WTC11 (cell line): ENCODE measurements around the gene EEF1E1. TPM values are rescaled to one million over a fixed set of nuclear protein-coding genes. Genes with fewer than 3 reads are reported as not detected.

Source experiments
- ATAC-seq: fragments of 200-7000 bp; cut with Tn5 transposase; 2 replicates; pipeline ENCODE4 v1.10.0; 2021; ENCODE audit warnings: mild to moderate bottlenecking, moderate library complexity
- CTCF ChIA-PET: fragments of 300-600 bp; sonication (Branson Sonifier 250); formaldehyde crosslinking; loops from one replicate; lab custom pipeline; 2021; ENCODE audit warnings: antibody characterized with exemption; lab: Charles Lee
- POLR2A ChIA-PET: fragments of 350-600 bp; sonication (Branson Sonifier 250); formaldehyde crosslinking; loops from one replicate; lab custom pipeline; 2021; ENCODE audit warnings: antibody characterized with exemption; lab: Charles Lee
- DNase-seq: peaks from one replicate; pipeline ENCODE4 v3.0.0; 2021; ENCODE audit warnings: low spot score
- H3K27ac Mint-ChIP-seq: 2 replicates; pipeline ENCODE4 v1.8.0; 2021; ENCODE audit warnings: mixed read lengths
- H3K27me3 Mint-ChIP-seq: 2 replicates; pipeline ENCODE4 v1.8.0; 2021; ENCODE audit warnings: low read depth, mild to moderate bottlenecking, moderate library complexity, mixed read lengths
- H3K36me3 Mint-ChIP-seq: 2 replicates; pipeline ENCODE4 v1.8.0; 2021; ENCODE audit warnings: mixed read lengths
- H3K4me1 Mint-ChIP-seq: 2 replicates; pipeline ENCODE4 v1.8.0; 2022; ENCODE audit warnings: mixed read lengths
- H3K4me3 Mint-ChIP-seq: 2 replicates; pipeline ENCODE4 v1.8.0; 2021; ENCODE audit warnings: mild to moderate bottlenecking, moderate library complexity, mixed read lengths
- H3K9me3 Mint-ChIP-seq: 2 replicates; pipeline ENCODE4 v1.8.0; 2021; ENCODE audit warnings: mixed read lengths
- AFF4 ChIP-seq: sonication (generic); formaldehyde crosslinking; IDR thresholded peaks from 2 replicates; pipeline ENCODE4 v1.8.1; 2023; ENCODE audit warnings: mild to moderate bottlenecking, missing genetic modification reagents, borderline replicate concordance
- CREM ChIP-seq: sonication (generic); formaldehyde crosslinking; IDR thresholded peaks from 2 replicates; pipeline ENCODE4 v1.8.1; 2022; ENCODE audit warnings: mild to moderate bottlenecking, missing genetic modification reagents, moderate library complexity
- ESRRA ChIP-seq: sonication (generic); formaldehyde crosslinking; IDR thresholded peaks from 2 replicates; pipeline ENCODE4 v1.8.1; 2022; ENCODE audit warnings: mild to moderate bottlenecking, missing genetic modification reagents, borderline replicate concordance
- GABPB1 ChIP-seq: sonication (generic); formaldehyde crosslinking; IDR thresholded peaks from 2 replicates; pipeline ENCODE4 v1.8.1; 2023; ENCODE audit warnings: mild to moderate bottlenecking, missing genetic modification reagents
- GRHL2 ChIP-seq: fragments of 250-450 bp; sonication (Bioruptor Pico); IDR thresholded peaks from 2 replicates; pipeline ENCODE4 v1.8.0; 2022; ENCODE audit warnings: mild to moderate bottlenecking, moderate library complexity; ENCODE audit not compliant: insufficient replicate concordance, severe bottlenecking
- JAZF1 ChIP-seq: fragments of 250-450 bp; sonication (Bioruptor Pico); IDR thresholded peaks from 2 replicates; pipeline ENCODE4 v1.9.0; 2021; ENCODE audit warnings: moderate library complexity, mild to moderate bottlenecking, inconsistent platforms
- MAX ChIP-seq: sonication (generic); formaldehyde crosslinking; IDR thresholded peaks from 2 replicates; pipeline ENCODE4 v1.8.0; 2022; ENCODE audit warnings: mild to moderate bottlenecking, missing genetic modification reagents
- MYBL2 ChIP-seq: sonication (generic); formaldehyde crosslinking; IDR thresholded peaks from 2 replicates; pipeline ENCODE4 v1.8.1; 2023; ENCODE audit warnings: mild to moderate bottlenecking, moderate library complexity, missing genetic modification reagents
- NFYB ChIP-seq: sonication (generic); formaldehyde crosslinking; conservative IDR thresholded peaks from 2 replicates; pipeline ENCODE4 v1.8.0; 2022; ENCODE audit warnings: low read depth, missing genetic modification reagents
- RORB ChIP-seq: fragments of 250-450 bp; sonication (Bioruptor Pico); IDR thresholded peaks from 2 replicates; pipeline ENCODE4 v1.9.0; 2021; ENCODE audit warnings: mild to moderate bottlenecking
- SMAD3 ChIP-seq: sonication (generic); formaldehyde crosslinking; IDR thresholded peaks from 2 replicates; pipeline ENCODE4 v1.8.0; 2022; ENCODE audit warnings: missing genetic modification reagents, mild to moderate bottlenecking, borderline replicate concordance
- SMAD4 ChIP-seq: sonication (generic); formaldehyde crosslinking; IDR thresholded peaks from 2 replicates; pipeline ENCODE4 v1.8.0; 2022; ENCODE audit warnings: mild to moderate bottlenecking, missing genetic modification reagents
- STAT6 ChIP-seq: sonication (generic); formaldehyde crosslinking; conservative IDR thresholded peaks from 2 replicates; pipeline ENCODE4 v1.8.1; 2023; ENCODE audit warnings: mild to moderate bottlenecking, low read depth, missing genetic modification reagents, moderate library complexity
- TEAD4 ChIP-seq: sonication (generic); formaldehyde crosslinking; IDR thresholded peaks from 2 replicates; pipeline ENCODE4 v1.8.0; 2022; ENCODE audit warnings: mild to moderate bottlenecking, missing genetic modification reagents
- ZNF232 ChIP-seq: sonication (generic); formaldehyde crosslinking; IDR thresholded peaks from 2 replicates; pipeline ENCODE4 v1.8.0; 2022; ENCODE audit warnings: mild to moderate bottlenecking, missing genetic modification reagents
- ZNF396 ChIP-seq: fragments of 250-450 bp; sonication (Bioruptor Pico); IDR thresholded peaks from 2 replicates; pipeline ENCODE4 v1.8.0; 2021; ENCODE audit warnings: mild to moderate bottlenecking, moderate library complexity, borderline replicate concordance
- ZNF671 ChIP-seq: fragments of 250-450 bp; sonication (Bioruptor Pico); IDR thresholded peaks from 2 replicates; pipeline ENCODE4 v1.8.0; 2021; ENCODE audit warnings: mild to moderate bottlenecking
- total RNA-seq: library from RNA; stranded (reverse); gene quantifications from 3 replicates; pipeline ENCODE4 v1.2.3, GENCODE V29; 2021
- TF ChIP-seq, protein P1 (sequence below): sonication (generic); formaldehyde crosslinking; IDR thresholded peaks from 2 replicates; pipeline ENCODE4 v1.8.1; 2022; ENCODE audit warnings: low read depth, missing genetic modification reagents, borderline replicate concordance
- TF ChIP-seq, protein P2 (sequence below): fragments of 250-450 bp; sonication (Bioruptor Pico); IDR thresholded peaks from 2 replicates; pipeline ENCODE4 v1.8.0; 2021; ENCODE audit warnings: mild to moderate bottlenecking
- TF ChIP-seq, protein P3 (sequence below): fragments of 250-450 bp; sonication (Bioruptor Pico); IDR thresholded peaks from 2 replicates; pipeline ENCODE4 v2.1.2; 2022; ENCODE audit warnings: mild to moderate bottlenecking, moderate library complexity
- TF ChIP-seq, protein P4 (sequence below): sonication (generic); formaldehyde crosslinking; IDR thresholded peaks from 2 replicates; pipeline ENCODE4 v1.8.1; 2022; ENCODE audit warnings: missing genetic modification reagents, borderline replicate concordance

EEF1E1 gene
- total RNA-seq, 1 experiment from 2014 or later: 89.2 TPM

DNA sequence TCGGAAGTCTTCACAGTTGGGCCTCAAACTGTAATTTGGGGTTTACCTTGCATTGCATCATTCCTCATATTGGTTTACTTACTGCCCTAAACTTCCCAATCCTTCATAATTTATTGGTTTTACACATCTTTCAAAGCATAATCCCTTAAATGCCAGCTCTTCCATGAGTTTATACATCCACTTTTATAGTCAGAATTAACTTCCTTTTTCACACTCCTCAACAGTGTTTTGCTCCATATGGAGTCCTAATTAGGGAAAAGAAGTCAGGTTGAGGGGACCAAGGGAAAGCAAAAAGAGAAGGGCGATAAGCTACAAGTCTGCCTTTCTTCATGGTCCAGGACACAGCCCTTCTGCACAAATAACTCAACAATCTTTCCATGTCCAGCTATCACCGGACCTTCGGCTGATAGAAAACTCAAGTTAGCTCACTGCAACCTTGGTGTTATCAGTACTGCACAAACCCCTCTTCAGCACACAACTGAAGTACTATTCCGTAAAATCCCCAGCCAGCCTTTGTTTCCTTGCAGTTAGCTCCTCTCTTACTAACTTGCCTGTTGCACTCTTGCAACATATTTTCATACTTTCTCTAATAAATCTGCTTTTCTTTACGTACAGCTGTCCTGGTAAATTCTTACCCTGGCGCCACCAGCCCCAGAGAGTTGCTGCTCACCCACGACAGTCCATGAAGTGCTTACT is 2.0 kb downstream of the EEF1E1 start:
- Mint-ChIP-seq H3K4me1 (peaks cover 32% of the 10 kb centered on the region), H3K36me3 (peaks cover 34% of the 10 kb centered on the region), H3K27me3 (no peaks in the 10 kb centered on the region), H3K27ac (peak overlapping the region; percentile 34; the same call in 1 of the 2 replicates), H3K9me3 (no peaks in the 10 kb centered on the region), H3K4me3 (peak overlapping the region; percentile 42)
- no peak for DNase-seq
- ATAC-seq: no peak
- no peak for TF ChIP-seq MYBL2
- TF ChIP-seq GABPB1 (CRISPR knock-in tag): peak; percentile 76
- CTCF ChIA-PET: no interaction called here
- POLR2A ChIA-PET: no interaction called here

DNA sequence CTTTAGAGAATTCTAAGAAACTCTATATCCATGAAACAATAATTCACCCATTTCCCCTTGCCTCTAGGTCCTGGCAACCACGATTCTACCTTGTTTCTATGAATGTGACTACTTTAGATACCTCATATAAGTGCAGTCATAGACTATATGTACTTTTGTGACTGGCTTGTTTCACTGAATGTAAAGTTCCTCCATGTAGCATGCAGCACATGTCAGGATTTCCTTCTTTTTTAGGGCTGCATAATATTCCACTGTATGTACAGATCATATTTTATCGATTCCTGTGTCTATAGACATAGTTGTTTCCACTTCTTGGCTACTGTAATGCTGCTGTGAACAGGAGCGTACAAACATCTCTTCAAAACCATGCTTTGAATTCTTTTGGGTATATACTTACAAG is 11.7 kb downstream of the EEF1E1 start:
- Mint-ChIP-seq H3K27me3 (no peaks in the 10 kb centered on the region), H3K36me3 (peaks cover 84% of the 10 kb centered on the region), H3K27ac (no peak overlapping the region), H3K4me1 (peaks cover 12% of the 10 kb centered on the region), H3K4me3 (no peak overlapping the region), H3K9me3 (peaks cover 31% of the 10 kb centered on the region)
- ChIA-PET POLR2A (no interaction called here), CTCF (no interaction called here)
- no peak for ATAC-seq
- DNase-seq: no peak
- TF ChIP-seq RORB (CRISPR knock-in tag) (no peak), ZNF232 (CRISPR knock-in tag) (no peak), TEAD4 (CRISPR knock-in tag) (no peak), NFYB (CRISPR knock-in tag) (no peak), CREM (CRISPR knock-in tag) (no peak), SMAD4 (CRISPR knock-in tag) (no peak), MAX (CRISPR knock-in tag) (no peak), ESRRA (CRISPR knock-in tag) (no peak), ZNF396 (CRISPR knock-in tag) (no peak), AFF4 (CRISPR knock-in tag) (no peak), STAT6 (CRISPR knock-in tag) (no peak), SMAD3 (no peak), ZNF671 (CRISPR knock-in tag) (no peak), JAZF1 (CRISPR knock-in tag) (no peak), GRHL2 (CRISPR knock-in tag) (no peak)
- TF ChIP-seq, protein P1, sequence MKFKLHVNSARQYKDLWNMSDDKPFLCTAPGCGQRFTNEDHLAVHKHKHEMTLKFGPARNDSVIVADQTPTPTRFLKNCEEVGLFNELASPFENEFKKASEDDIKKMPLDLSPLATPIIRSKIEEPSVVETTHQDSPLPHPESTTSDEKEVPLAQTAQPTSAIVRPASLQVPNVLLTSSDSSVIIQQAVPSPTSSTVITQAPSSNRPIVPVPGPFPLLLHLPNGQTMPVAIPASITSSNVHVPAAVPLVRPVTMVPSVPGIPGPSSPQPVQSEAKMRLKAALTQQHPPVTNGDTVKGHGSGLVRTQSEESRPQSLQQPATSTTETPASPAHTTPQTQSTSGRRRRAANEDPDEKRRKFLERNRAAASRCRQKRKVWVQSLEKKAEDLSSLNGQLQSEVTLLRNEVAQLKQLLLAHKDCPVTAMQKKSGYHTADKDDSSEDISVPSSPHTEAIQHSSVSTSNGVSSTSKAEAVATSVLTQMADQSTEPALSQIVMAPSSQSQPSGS (CRISPR knock-in tag): no peak
- TF ChIP-seq, protein P2, sequence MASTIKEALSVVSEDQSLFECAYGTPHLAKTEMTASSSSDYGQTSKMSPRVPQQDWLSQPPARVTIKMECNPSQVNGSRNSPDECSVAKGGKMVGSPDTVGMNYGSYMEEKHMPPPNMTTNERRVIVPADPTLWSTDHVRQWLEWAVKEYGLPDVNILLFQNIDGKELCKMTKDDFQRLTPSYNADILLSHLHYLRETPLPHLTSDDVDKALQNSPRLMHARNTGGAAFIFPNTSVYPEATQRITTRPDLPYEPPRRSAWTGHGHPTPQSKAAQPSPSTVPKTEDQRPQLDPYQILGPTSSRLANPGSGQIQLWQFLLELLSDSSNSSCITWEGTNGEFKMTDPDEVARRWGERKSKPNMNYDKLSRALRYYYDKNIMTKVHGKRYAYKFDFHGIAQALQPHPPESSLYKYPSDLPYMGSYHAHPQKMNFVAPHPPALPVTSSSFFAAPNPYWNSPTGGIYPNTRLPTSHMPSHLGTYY (CRISPR knock-in tag): no peak
- TF ChIP-seq, protein P3, sequence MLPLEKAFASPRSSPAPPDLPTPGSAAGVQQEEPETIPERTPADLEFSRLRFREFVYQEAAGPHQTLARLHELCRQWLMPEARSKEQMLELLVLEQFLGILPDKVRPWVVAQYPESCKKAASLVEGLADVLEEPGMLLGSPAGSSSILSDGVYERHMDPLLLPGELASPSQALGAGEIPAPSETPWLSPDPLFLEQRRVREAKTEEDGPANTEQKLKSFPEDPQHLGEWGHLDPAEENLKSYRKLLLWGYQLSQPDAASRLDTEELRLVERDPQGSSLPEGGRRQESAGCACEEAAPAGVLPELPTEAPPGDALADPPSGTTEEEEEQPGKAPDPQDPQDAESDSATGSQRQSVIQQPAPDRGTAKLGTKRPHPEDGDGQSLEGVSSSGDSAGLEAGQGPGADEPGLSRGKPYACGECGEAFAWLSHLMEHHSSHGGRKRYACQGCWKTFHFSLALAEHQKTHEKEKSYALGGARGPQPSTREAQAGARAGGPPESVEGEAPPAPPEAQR (CRISPR knock-in tag): no peak
- TF ChIP-seq, protein P4, sequence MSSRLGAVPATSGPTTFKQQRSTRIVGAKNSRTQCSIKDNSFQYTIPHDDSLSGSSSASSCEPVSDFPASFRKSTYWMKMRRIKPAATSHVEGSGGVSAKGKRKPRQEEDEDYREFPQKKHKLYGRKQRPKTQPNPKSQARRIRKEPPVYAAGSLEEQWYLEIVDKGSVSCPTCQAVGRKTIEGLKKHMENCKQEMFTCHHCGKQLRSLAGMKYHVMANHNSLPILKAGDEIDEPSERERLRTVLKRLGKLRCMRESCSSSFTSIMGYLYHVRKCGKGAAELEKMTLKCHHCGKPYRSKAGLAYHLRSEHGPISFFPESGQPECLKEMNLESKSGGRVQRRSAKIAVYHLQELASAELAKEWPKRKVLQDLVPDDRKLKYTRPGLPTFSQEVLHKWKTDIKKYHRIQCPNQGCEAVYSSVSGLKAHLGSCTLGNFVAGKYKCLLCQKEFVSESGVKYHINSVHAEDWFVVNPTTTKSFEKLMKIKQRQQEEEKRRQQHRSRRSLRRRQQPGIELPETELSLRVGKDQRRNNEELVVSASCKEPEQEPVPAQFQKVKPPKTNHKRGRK: no peak
